ENCODE results near the gene TBL1XR1.

The TBL1XR1 gene

GRCh38 chr3:177234121-177234520 lies 36.8 kb upstream of the TBL1XR1 start:
- H3K4me3 ChIP-seq (replicated peaks; ENCODE audit: low read depth, low read length), result no peak overlapping the region
- no peak for DNase-seq (ENCODE audit: extremely low read depth, low read depth)
- TF ChIP-seq, protein P1, sequence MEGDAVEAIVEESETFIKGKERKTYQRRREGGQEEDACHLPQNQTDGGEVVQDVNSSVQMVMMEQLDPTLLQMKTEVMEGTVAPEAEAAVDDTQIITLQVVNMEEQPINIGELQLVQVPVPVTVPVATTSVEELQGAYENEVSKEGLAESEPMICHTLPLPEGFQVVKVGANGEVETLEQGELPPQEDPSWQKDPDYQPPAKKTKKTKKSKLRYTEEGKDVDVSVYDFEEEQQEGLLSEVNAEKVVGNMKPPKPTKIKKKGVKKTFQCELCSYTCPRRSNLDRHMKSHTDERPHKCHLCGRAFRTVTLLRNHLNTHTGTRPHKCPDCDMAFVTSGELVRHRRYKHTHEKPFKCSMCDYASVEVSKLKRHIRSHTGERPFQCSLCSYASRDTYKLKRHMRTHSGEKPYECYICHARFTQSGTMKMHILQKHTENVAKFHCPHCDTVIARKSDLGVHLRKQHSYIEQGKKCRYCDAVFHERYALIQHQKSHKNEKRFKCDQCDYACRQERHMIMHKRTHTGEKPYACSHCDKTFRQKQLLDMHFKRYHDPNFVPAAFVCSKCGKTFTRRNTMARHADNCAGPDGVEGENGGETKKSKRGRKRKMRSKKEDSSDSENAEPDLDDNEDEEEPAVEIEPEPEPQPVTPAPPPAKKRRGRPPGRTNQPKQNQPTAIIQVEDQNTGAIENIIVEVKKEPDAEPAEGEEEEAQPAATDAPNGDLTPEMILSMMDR (IDR thresholded peaks at IDR 0.05; ENCODE audit: low read depth, low read length, missing control alignments), result no peak

DNA sequence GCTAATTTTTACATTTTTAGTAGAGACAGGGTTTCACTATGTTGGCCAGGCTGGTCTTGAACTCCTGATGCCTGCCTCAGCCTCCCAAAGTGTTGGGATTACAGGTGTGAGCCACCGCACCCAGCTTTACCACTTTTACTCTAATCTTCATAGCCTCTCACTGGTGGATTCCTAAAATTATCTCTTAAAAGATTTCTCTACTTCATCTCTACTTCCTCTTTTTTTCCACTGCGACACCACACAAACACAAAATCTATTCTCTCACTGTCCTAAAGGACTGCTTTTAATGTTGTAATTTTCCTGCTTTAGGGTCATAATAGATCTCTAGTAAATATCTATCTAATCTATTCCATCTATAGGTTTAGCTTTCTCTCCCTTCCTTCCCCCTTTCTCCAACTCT lies 34.0 kb upstream of the TBL1XR1 start:
- H3K4me3 ChIP-seq (replicated peaks; ENCODE audit: low read depth, low read length), result no peak overlapping the region
- no peak for DNase-seq (ENCODE audit: extremely low read depth, low read depth)
- TF ChIP-seq, protein P1 (IDR thresholded peaks at IDR 0.05; ENCODE audit: low read depth, low read length, missing control alignments), result no peak

DNA sequence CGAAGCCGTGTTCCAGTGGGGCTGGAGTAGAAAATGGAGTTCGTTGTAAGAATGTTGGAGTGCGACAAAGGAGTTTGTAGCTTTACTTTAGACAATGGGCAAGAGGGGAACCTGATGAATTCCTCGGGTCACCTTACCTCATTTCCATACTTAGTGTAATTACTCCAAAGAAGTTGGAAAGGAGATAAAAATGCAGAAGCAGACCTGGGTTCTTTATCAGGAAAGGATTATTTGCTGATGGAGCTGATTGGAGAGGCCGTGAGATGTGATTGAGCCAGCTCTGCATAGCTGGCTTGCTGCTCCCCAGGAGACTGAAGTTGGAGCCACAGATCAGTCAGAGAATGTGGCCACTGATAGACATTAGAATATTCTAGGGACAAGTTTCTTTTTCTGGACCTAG lies 33.4 kb upstream of the TBL1XR1 start:
- TF ChIP-seq, protein P1 (IDR thresholded peaks at IDR 0.05; ENCODE audit: low read depth, low read length, missing control alignments), result no peak
- no peak overlapping the region for H3K4me3 ChIP-seq (replicated peaks; ENCODE audit: low read depth, low read length)
- no peak for DNase-seq (ENCODE audit: extremely low read depth, low read depth)

- DNase-seq (ENCODE audit: extremely low read depth, low read depth), result no peak
- no peak overlapping the region for H3K4me3 ChIP-seq (replicated peaks; ENCODE audit: low read depth, low read length)
- TF ChIP-seq, protein P1 (IDR thresholded peaks at IDR 0.05; ENCODE audit: low read depth, low read length, missing control alignments), result no peak
Observed at GRCh38 chr3:177229791-177230190, 32.5 kb upstream of the TBL1XR1 start.

DNA sequence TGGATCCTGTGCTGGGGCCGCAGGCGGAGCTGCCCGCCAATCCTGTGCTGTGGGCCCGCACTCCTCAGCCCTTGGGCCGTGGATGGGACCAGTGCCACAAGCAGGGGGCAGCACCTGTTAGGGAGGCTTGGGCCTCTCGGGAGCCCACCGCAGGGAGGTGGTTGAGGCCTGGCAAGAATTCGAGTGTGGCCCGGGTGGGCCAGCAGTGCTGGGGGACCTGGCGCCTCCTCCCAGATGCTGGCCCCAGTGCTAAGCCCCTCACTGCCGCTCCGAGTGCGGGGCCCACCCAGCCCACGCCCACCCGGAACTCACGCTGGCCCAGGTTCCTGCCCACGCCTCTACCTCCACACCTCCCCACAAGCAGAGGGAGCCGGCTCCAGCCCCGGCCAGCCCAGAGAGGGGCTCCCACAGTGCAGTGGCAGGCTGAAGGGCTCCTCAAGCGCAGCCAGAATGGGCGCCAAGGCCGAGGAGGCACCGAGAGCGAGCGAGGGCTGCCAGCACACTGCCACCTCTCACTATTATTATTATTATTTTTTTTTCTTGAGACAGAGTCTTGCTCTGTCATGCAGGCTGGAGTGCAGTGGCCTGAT lies 31.4 kb upstream of the TBL1XR1 start:
- TF ChIP-seq, protein P1 (IDR thresholded peaks at IDR 0.05; ENCODE audit: low read depth, low read length, missing control alignments), result no peak
- no peak for DNase-seq (ENCODE audit: extremely low read depth, low read depth)
- H3K4me3 ChIP-seq (replicated peaks; ENCODE audit: low read depth, low read length), result no peak overlapping the region

DNA sequence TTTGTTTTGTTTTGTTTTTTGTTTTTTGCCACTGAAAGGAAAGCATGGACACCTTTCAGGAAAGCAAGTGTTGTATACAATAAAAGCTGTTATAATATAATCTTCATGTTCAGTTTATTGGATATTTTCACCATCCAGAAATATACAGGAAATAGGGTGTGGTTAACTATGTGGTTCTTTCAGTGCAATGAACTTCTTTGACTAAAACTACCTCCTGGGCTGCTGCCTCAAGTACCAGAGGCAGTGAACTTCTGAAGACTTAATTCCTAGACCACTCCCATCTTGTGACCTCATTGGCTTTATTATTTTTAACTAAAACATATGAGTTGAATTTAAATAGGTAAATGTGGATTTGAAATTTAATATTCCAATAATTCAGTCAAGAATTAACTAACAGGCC lies 27.1 kb upstream of the TBL1XR1 start:
- no peak for DNase-seq (ENCODE audit: extremely low read depth, low read depth)
- H3K4me3 ChIP-seq (replicated peaks; ENCODE audit: low read depth, low read length), result no peak overlapping the region
- TF ChIP-seq, protein P1 (IDR thresholded peaks at IDR 0.05; ENCODE audit: low read depth, low read length, missing control alignments), result no peak

GRCh38 chr3:177221744-177222143 lies 24.5 kb upstream of the TBL1XR1 start:
- no peak overlapping the region for H3K4me3 ChIP-seq (replicated peaks; ENCODE audit: low read depth, low read length)
- no peak for DNase-seq (ENCODE audit: extremely low read depth, low read depth)
- TF ChIP-seq, protein P1 (IDR thresholded peaks at IDR 0.05; ENCODE audit: low read depth, low read length, missing control alignments), result no peak
